GM18511 (cell line): ENCODE data around the gene SYNDIG1.

Experiments
- ATAC-seq: cut with Tn5 transposase; IDR thresholded peaks from one replicate; pipeline ENCODE4 v1.9.1; 2021; ENCODE audit warnings: mild to moderate bottlenecking, moderate library complexity; ENCODE audit not compliant: unreplicated experiment

Gene SYNDIG1

GRCh38 chr20:24686156-24686555, 216.7 kb downstream of the SYNDIG1 start:
- no peak for ATAC-seq

GRCh38 chr20:24690408-24690807, 221.0 kb downstream of the SYNDIG1 start:
- no peak for ATAC-seq

GRCh38 chr20:24691901-24692351, 222.5 kb downstream of the SYNDIG1 start:
- ATAC-seq, result no peak

- ATAC-seq, result no peak
Measured at GRCh38 chr20:24692446-24693200, 223.2 kb downstream of the SYNDIG1 start.

- no peak for ATAC-seq
Measured at GRCh38 chr20:24693466-24694156, 224.2 kb downstream of the SYNDIG1 start.

- ATAC-seq, result no peak
Measured at GRCh38 chr20:24694157-24694726, 224.8 kb downstream of the SYNDIG1 start.

GRCh38 chr20:24694727-24695528, 225.5 kb downstream of the SYNDIG1 start:
- ATAC-seq, result no peak

- no peak for ATAC-seq
Measured at GRCh38 chr20:24695529-24696225, 226.2 kb downstream of the SYNDIG1 start.

- ATAC-seq, result no peak
Measured at GRCh38 chr20:24696396-24696795, 227.0 kb downstream of the SYNDIG1 start.

- ATAC-seq, result no peak
Measured at GRCh38 chr20:24697411-24697810, 228.0 kb downstream of the SYNDIG1 start.

GRCh38 chr20:24698189-24698588, 228.8 kb downstream of the SYNDIG1 start:
- no peak for ATAC-seq

GRCh38 chr20:24698706-24699206, 229.3 kb downstream of the SYNDIG1 start:
- ATAC-seq, result no peak

GRCh38 chr20:24699321-24700165, 230.1 kb downstream of the SYNDIG1 start:
- ATAC-seq, result no peak

GRCh38 chr20:24700166-24700860, 230.9 kb downstream of the SYNDIG1 start:
- ATAC-seq, result no peak

- no peak for ATAC-seq
Measured at GRCh38 chr20:24701027-24701426, 231.6 kb downstream of the SYNDIG1 start.

GRCh38 chr20:24701668-24702067, 232.2 kb downstream of the SYNDIG1 start:
- no peak for ATAC-seq

GRCh38 chr20:24702501-24703283, 233.3 kb downstream of the SYNDIG1 start:
- no peak for ATAC-seq

- no peak for ATAC-seq
Measured at GRCh38 chr20:24703284-24703610, 233.8 kb downstream of the SYNDIG1 start.
